ENCODE results near the gene CPO.

The CPO gene

GRCh38 chr2:207015901-207016300 is 76.6 kb downstream of the CPO start:
- DNase-seq (ENCODE audit: low read depth), result no peak

All from ELR (cell line).